H1 (cell line): ENCODE measurements around the gene NXPH1. TPM values are rescaled to one million over a fixed set of nuclear protein-coding genes. Genes with fewer than 3 reads are reported as not detected.

Source experiments
- FOSL1 ChIP-seq: IDR thresholded peaks from 2 replicates; pipeline ENCODE4 v1.6.1; 2011; ENCODE audit warnings: mild to moderate bottlenecking, low read depth, low read length, moderate library complexity; ENCODE audit not compliant: insufficient read depth
- KDM4A ChIP-seq: IDR thresholded peaks from one replicate; pipeline ENCODE4 v1.7.1; 2012; ENCODE audit warnings: low read depth, mild to moderate bottlenecking, moderate library complexity, low read length, inconsistent platforms; ENCODE audit not compliant: severe bottlenecking
- POLR2AphosphoS5 ChIP-seq: IDR thresholded peaks from 2 replicates; pipeline ENCODE4 v1.6.1; 2011; ENCODE audit warnings: low read depth, low read length
- SUZ12 ChIP-seq: fragments of 200-600 bp; sonication (generic); IDR thresholded peaks from 2 replicates; pipeline ENCODE4 v1.6.1; 2012; ENCODE audit warnings: mild to moderate bottlenecking, inconsistent platforms, low read length, moderate library complexity, mixed read lengths
- polyA plus RNA-seq, 7 experiments: library from polyadenylated mRNA; depleted of rRNA in 3 of 7; stranded (reverse) in 5 of 7; unstranded in 2 of 7; fragments of >200 nt in 5 of 7; fragments of 200-250 nt in 2 of 7; gene quantifications; 1 replicate in 5 of 7; 2 replicates in 1 of 7; 4 replicates in 1 of 7; pipeline versions ENCODE4 v1.2.1 to v1.2.3, GENCODE V29; 2011 to 2013; ENCODE audit warnings: missing spikeins in 2 of 7, mixed read lengths in 2 of 7
- total RNA-seq: library from RNA; stranded (reverse); fragmentation: NEBNext Ultra II Directional; extraction: Animal tissue kit (Norgen Biotek cat#: 25700); gene quantifications from 2 replicates; pipeline ENCODE4 v1.2.1, GENCODE V29; 2021

The NXPH1 gene
- total and polyA plus RNA-seq, 2 of the 8 experiments (the other 6 are each of a cell fraction or from before 2014, with no cell fraction given) = 0.14 to 1.0 TPM

- no peak for TF ChIP-seq FOSL1
- no peak for TF ChIP-seq SUZ12
- no peak for TF ChIP-seq POLR2AphosphoS5
- no peak for TF ChIP-seq KDM4A
These were observed 48.5 kb upstream of the NXPH1 start (continued) for GRCh38 chr7:8384901-8385300.
